Measurements from ENCODE around the gene BICD1. TPM values are rescaled to one million over a fixed set of nuclear protein-coding genes. Genes with fewer than 3 reads are reported as not detected.

Gene BICD1
- total and polyA plus RNA-seq, 2 experiments from 2014 or later: 59.3 to 83.6 TPM

GRCh38 chr12:32124637-32125036 lies 18.0 kb downstream of the BICD1 start:
- peak overlapping the region; percentile 68 for H3K27ac ChIP-seq (ENCODE audit: low read depth)
- ATAC-seq: peak; percentile 58

More at GRCh38 chr12:32124637-32125036, 18.0 kb downstream of the BICD1 start:
- Histone ChIP-seq H3K4me3 (no peak overlapping the region), H3K4me2 (peak overlapping the region; percentile 3; the same call in 1 of the 2 replicates), H3K4me1 (ENCODE audit: insufficient read depth) (peaks cover 32% of the 10 kb centered on the region), H2AFZ (no peak overlapping the region), H3K79me2 (replicated peaks; ENCODE audit: insufficient read depth) (peaks cover 94% of the 10 kb centered on the region), H3K9me2 (ENCODE audit: insufficient read depth) (no peaks in the 10 kb centered on the region), H3F3A (replicated peaks; ENCODE audit: low read depth) (peaks cover 10% of the 10 kb centered on the region), H3K27me3 (ENCODE audit: insufficient read depth) (no peaks in the 10 kb centered on the region), H4K20me1 (replicated peaks; ENCODE audit: insufficient read depth) (peaks cover 9% of the 10 kb centered on the region; the same call in 1 of the 2 replicates), H3K36me3 (ENCODE audit: insufficient read depth) (no peaks in the 10 kb centered on the region)
- no peak overlapping the region; the same call in 2 of the 3 replicates for H3K4me3 Mint-ChIP-seq
- H3K4me1 Mint-ChIP-seq: peaks cover 36% of the 10 kb centered on the region
- peak overlapping the region; percentile 71 for H3K27ac Mint-ChIP-seq
- no peak for TF ChIP-seq ZNF462 (CRISPR knock-in tag; IDR thresholded peaks at IDR 0.05)
- no peak for TF ChIP-seq EZH2phosphoT487 (IDR thresholded peaks at IDR 0.05; ENCODE audit: unreplicated experiment)
- no peak for TF ChIP-seq POLR2AphosphoS5 (IDR thresholded peaks at IDR 0.05; ENCODE audit: low read depth)
- no peak for TF ChIP-seq NANOG (IDR thresholded peaks at IDR 0.05; ENCODE audit: borderline replicate concordance)
- TF ChIP-seq JUNB (IDR thresholded peaks at IDR 0.05; ENCODE audit: unreplicated experiment): no peak
- no peak for TF ChIP-seq CREB1 (CRISPR knock-in tag; IDR thresholded peaks at IDR 0.05; ENCODE audit: low read depth)
- no peak for TF ChIP-seq STAT1 (IDR thresholded peaks at IDR 0.05; ENCODE audit: unreplicated experiment)
- TF ChIP-seq CTCF (conservative IDR thresholded peaks at IDR 0.05; ENCODE audit: low read depth in 2 of 2): no peak
- TF ChIP-seq EZH2 (IDR thresholded peaks at IDR 0.05; ENCODE audit: low read depth, unreplicated experiment): no peak
- no peak for TF ChIP-seq ZNF114 (CRISPR knock-in tag; IDR thresholded peaks at IDR 0.05)
- TF ChIP-seq ZNF331 (CRISPR knock-in tag; IDR thresholded peaks at IDR 0.05; ENCODE audit: low read depth): no peak
- no peak for TF ChIP-seq ETS1 (IDR thresholded peaks at IDR 0.05)
- H3K36me3 Mint-ChIP-seq (ENCODE audit: low read depth): peaks cover 10% of the 10 kb centered on the region; the same call in 2 of the 3 replicates
- peak; percentile 47 for DNase-seq (ENCODE audit: low spot score)
- H3K27me3 Mint-ChIP-seq (ENCODE audit: insufficient read depth, low read depth, poor library complexity): no peaks in the 10 kb centered on the region
- H3K9me3 Mint-ChIP-seq: no peaks in the 10 kb centered on the region
